Keratinocyte (primary cell): ENCODE measurements around the gene KCNMB3.

Experiments
- CTCF ChIP-seq, 3 experiments: IDR thresholded peaks in 1 of 3; conservative IDR thresholded peaks in 1 of 3; optimal IDR thresholded peaks in 1 of 3; 2 replicates in 2 of 3; 3 replicates in 1 of 3; pipeline versions ENCODE3 to v1.5.1; 2011; ENCODE audit warnings: low read length in 3 of 3, mild to moderate bottlenecking in 3 of 3, moderate library complexity in 2 of 3, control low read depth in 1 of 3, inconsistent platforms in 1 of 3; ENCODE audit not compliant: insufficient read depth in 2 of 3; ENCODE audit errors: extremely low read depth in 1 of 3
- EZH2 ChIP-seq: IDR thresholded peaks from one replicate; pipeline ENCODE4 v1.6.1; 2012; ENCODE audit warnings: inconsistent platforms, mild to moderate bottlenecking, low read length, moderate library complexity

GRCh38 chr3:179297971-179298725, 47.2 kb upstream of the KCNMB3 start:
- TF ChIP-seq CTCF (optimal IDR thresholded peaks at IDR 0.05 in 1 of 3, IDR thresholded peaks at IDR 0.05 in 1 of 3, conservative IDR thresholded peaks at IDR 0.05 in 1 of 3; ENCODE audit: extremely low read depth in 1 of 3, insufficient read depth in 2 of 3, low read length in 3 of 3): no peak
- no peak for TF ChIP-seq EZH2
